Measurements from ENCODE around the gene LCP2.

The LCP2 gene

GRCh38 chr5:170221327-170221741 is 76.2 kb downstream of the LCP2 start:
- no peak for DNase-seq (ENCODE audit: extremely low read depth in 1 of 2, low read depth in 1 of 2)

DNA sequence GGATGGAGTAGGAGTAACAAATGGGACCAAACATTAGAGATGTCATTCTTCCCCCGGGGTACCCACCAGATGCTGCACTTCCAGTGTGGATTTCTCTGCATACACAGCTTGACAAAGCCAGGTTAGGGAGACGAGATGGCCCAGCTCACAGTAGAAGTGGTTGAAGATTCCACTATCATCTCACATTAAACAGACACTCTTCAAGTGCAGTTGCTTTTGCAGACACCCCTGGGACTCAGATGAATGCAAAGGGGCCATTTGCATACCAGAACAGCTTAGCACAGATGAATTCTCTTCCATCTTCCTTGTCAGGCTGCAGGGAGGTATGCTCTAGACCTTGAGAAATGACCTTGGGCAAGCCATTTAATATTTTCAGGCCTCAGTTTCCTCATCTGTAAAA is 77.4 kb downstream of the LCP2 start:
- DNase-seq (ENCODE audit: extremely low read depth in 1 of 2, low read depth in 1 of 2), result no peak

DNA sequence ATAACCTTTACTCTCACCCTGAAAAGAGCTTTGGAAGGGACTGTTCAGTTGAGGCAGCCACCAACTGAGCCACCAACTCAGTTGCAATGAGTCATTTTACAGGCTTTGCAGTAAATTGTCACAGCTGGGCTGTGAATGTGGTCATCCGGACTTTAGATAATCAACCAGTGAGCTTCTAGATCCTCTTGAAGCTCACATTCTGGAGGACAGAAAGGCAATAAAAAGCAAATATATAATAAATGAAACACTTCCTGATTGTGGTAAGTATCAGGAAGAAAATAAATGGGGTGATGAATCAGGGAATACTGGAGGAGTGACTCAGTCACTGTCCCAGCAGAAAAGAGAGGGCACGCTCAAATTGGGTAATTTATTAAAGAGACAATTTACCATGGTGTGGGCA is 78.0 kb downstream of the LCP2 start:
- no peak for DNase-seq (ENCODE audit: extremely low read depth in 1 of 2, low read depth in 1 of 2)

GRCh38 chr5:170218726-170219125 is 78.9 kb downstream of the LCP2 start:
- DNase-seq (ENCODE audit: extremely low read depth in 1 of 2, low read depth in 1 of 2), result no peak

DNA sequence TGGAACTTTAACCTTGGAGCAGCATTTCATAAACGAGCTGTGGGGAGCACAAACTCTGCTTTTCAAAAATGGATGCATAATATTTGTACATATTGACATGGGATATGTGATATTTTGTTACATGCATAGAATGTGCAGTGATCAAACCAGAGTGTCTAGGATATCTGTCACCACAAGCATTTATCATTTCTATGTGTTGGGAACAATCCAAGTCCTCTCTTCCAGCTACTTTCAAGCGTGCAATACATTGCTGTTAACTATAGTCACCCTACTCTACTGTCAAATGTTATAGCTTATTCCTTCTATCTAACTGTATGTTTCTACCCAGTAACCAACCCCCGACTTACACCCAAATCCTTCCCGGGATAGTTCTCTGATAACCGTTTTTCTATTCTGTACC is 79.7 kb downstream of the LCP2 start:
- no peak for DNase-seq (ENCODE audit: extremely low read depth in 1 of 2, low read depth in 1 of 2)

DNA sequence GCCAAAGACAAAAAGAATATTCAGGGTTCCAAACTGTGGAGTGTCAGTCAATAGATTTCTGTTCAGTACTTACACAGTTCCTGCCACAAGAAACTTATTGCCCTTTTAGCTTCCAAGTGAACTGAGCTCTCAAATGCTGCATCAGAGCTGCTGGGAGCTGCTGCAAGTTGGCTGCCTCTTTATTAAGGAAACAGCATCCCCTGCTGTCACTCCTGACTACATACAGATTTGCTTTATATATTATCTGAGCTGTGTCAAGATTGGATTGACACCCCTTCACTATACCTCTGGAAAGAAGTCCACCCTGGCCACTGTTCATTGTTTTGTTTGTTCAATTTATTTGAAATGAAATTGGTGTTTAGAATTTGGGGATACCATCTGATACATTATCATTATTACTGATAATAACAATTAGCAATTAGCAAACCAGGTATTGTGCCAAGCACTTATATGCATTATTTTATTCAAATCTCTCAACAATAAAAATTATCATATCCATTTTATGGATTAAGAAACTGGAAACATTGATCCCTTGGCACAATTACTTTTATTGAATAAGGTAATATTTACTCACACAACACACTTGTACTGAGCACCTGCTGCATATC is 81.2 kb downstream of the LCP2 start:
- DNase-seq (ENCODE audit: extremely low read depth in 1 of 2, low read depth in 1 of 2), result no peak

- DNase-seq (ENCODE audit: extremely low read depth in 1 of 2, low read depth in 1 of 2), result no peak
Measured at GRCh38 chr5:170211575-170212334, 85.8 kb downstream of the LCP2 start.

GRCh38 chr5:170206958-170207357 is 90.6 kb downstream of the LCP2 start:
- no peak for DNase-seq (ENCODE audit: extremely low read depth in 1 of 2, low read depth in 1 of 2)

- DNase-seq (ENCODE audit: extremely low read depth in 1 of 2, low read depth in 1 of 2), result no peak
Measured at GRCh38 chr5:170206216-170206615, 91.4 kb downstream of the LCP2 start.

- DNase-seq (ENCODE audit: extremely low read depth in 1 of 2, low read depth in 1 of 2), result no peak
Measured at GRCh38 chr5:170204202-170204601, 93.4 kb downstream of the LCP2 start.

DNA sequence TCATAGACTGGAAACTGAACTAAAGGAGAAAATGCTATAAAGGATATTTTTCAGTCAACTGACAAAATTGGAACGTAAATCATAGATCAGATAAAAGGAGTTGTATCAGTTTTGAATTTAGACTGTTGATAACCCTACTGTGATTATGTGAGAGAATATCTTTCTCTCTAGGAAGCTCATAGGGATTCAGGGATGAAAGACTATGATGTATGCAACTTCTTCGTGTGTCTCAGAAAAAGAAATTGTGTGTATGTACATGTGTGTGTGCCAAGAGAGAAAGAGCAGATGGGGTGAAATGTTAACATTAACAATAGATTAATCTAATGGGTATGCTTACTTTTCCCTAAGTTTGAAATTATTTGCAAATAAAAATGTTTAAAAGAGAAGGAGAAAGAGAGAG is 95.5 kb downstream of the LCP2 start:
- no peak for DNase-seq (ENCODE audit: extremely low read depth in 1 of 2, low read depth in 1 of 2)

GRCh38 chr5:170201311-170201710 is 96.3 kb downstream of the LCP2 start:
- DNase-seq (ENCODE audit: extremely low read depth in 1 of 2, low read depth in 1 of 2), result no peak

DNA sequence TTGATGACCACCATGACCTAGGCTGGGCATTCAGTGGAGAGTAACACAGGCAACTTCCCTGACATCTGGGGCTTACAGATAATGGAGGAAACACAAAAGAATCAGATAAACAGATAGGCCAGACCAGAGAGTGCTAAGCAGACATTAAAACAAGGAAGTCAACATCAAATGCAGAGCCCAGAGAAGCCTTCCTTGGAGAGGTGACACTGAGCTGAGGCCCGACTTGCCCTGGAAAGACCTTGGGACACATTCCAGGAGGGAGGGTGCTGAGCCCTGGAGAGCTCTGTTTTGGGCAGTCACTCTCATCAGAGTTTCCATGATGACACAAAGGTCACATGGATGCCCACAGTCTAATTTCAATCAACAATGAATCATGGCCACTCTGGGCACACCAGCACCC is 96.7 kb downstream of the LCP2 start:
- no peak for DNase-seq (ENCODE audit: extremely low read depth in 1 of 2, low read depth in 1 of 2)

All from stimulated activated CD8-positive, alpha-beta memory T cell treated with anti-CD3 and anti-CD28 coated beads, Interleukin-7, amount 100 ng/mL, for 48 hours (primary cell).